H9 (cell line): ENCODE results near the gene BACH2. TPM values are rescaled to one million over a fixed set of nuclear protein-coding genes. Genes with fewer than 3 reads are reported as not detected.

Experiments
- DNase-seq: peaks from one replicate; pipeline ENCODE4 v3.0.0-alpha.2; 2017
- H2AFZ ChIP-seq: one replicate; pipeline ENCODE4 v1.6.1; 2013; ENCODE audit warnings: mild to moderate bottlenecking, low read length, control low read depth, moderate library complexity
- H2AK5ac ChIP-seq: 2 replicates; pipeline ENCODE4 v1.6.1; 2013; ENCODE audit warnings: low read length, control low read depth, mixed read lengths; ENCODE audit not compliant: insufficient read length
- H2BK120ac ChIP-seq: one replicate; pipeline ENCODE4 v1.6.1; 2013; ENCODE audit warnings: low read depth, mild to moderate bottlenecking, low read length, control low read depth, inconsistent platforms; ENCODE audit not compliant: poor library complexity, severe bottlenecking
- H2BK12ac ChIP-seq: 2 replicates; pipeline ENCODE4 v1.6.1; 2013; ENCODE audit warnings: low read length, control low read depth, mixed read lengths, low read depth; ENCODE audit not compliant: insufficient read length
- H2BK15ac ChIP-seq: 2 replicates; pipeline ENCODE4 v1.6.1; 2013; ENCODE audit warnings: low read depth, low read length, control low read depth
- H2BK20ac ChIP-seq: one replicate; pipeline ENCODE4 v1.6.1; 2013; ENCODE audit warnings: low read depth, mild to moderate bottlenecking, low read length, control low read depth, inconsistent platforms; ENCODE audit not compliant: poor library complexity, severe bottlenecking
- H2BK5ac ChIP-seq: 2 replicates; pipeline ENCODE4 v1.6.1; 2013; ENCODE audit warnings: low read length, control low read depth, mixed read lengths; ENCODE audit not compliant: insufficient read length
- H3K14ac ChIP-seq: 2 replicates; pipeline ENCODE4 v1.6.1; 2013; ENCODE audit warnings: low read length, control low read depth; ENCODE audit not compliant: insufficient read depth
- H3K18ac ChIP-seq: 2 replicates; pipeline ENCODE4 v1.6.1; 2013; ENCODE audit warnings: low read depth, mild to moderate bottlenecking, mixed read lengths, low read length, control low read depth; ENCODE audit not compliant: insufficient read length
- H3K23ac ChIP-seq: 2 replicates; pipeline ENCODE4 v1.6.1; 2013; ENCODE audit warnings: low read length, control low read depth, mixed read lengths, low read depth; ENCODE audit not compliant: insufficient read length
- H3K23me2 ChIP-seq: 2 replicates; pipeline ENCODE4 v1.6.1; 2013; ENCODE audit warnings: low read depth, mild to moderate bottlenecking, mixed read lengths, low read length, control low read depth; ENCODE audit not compliant: insufficient read length, poor library complexity, severe bottlenecking
- H3K27ac ChIP-seq: 2 replicates; pipeline ENCODE4 v1.5.1; 2013; ENCODE audit warnings: low read length, control low read depth, mixed read lengths, low read depth; ENCODE audit not compliant: insufficient read length
- H3K27me3 ChIP-seq: 2 replicates; pipeline ENCODE4 v1.6.1; 2013; ENCODE audit warnings: low read length, control low read depth, inconsistent platforms; ENCODE audit not compliant: insufficient read depth
- H3K4ac ChIP-seq: 2 replicates; pipeline ENCODE4 v1.6.1; 2013; ENCODE audit warnings: low read depth, mild to moderate bottlenecking, control low read depth, inconsistent platforms, low read length, moderate library complexity
- H3K4me1 ChIP-seq: 2 replicates; pipeline ENCODE4 v1.6.1; 2013; ENCODE audit warnings: low read length, control low read depth, inconsistent platforms; ENCODE audit not compliant: insufficient read depth
- H3K4me2 ChIP-seq: 2 replicates; pipeline ENCODE4 v1.6.1; 2013; ENCODE audit warnings: low read length, control low read depth, mixed read lengths; ENCODE audit not compliant: insufficient read length, insufficient read depth
- H3K56ac ChIP-seq: 2 replicates; pipeline ENCODE4 v1.6.1; 2013; ENCODE audit warnings: low read depth, mild to moderate bottlenecking, mixed read lengths, low read length, control low read depth; ENCODE audit not compliant: insufficient read length
- H3K79me1 ChIP-seq: 2 replicates; pipeline ENCODE4 v1.6.1; 2013; ENCODE audit warnings: low read depth, mild to moderate bottlenecking, moderate library complexity, low read length, control low read depth, inconsistent platforms; ENCODE audit not compliant: insufficient read depth, poor library complexity, severe bottlenecking
- H3K79me2 ChIP-seq: 2 replicates; pipeline ENCODE4 v1.6.1; 2013; ENCODE audit warnings: low read length, control low read depth, inconsistent platforms; ENCODE audit not compliant: insufficient read depth
- H3K9ac ChIP-seq: 2 replicates; pipeline ENCODE4 v1.6.1; 2013; ENCODE audit warnings: low read length, control low read depth, mixed read lengths; ENCODE audit not compliant: insufficient read length; ENCODE audit errors: extremely low read depth
- H3K9me3 ChIP-seq: one replicate; pipeline ENCODE4 v1.6.1; 2013; ENCODE audit warnings: low read depth, low read length, inconsistent platforms; ENCODE audit not compliant: control insufficient read depth
- H3T11ph ChIP-seq: one replicate; pipeline ENCODE4 v1.6.1; 2013; ENCODE audit warnings: mild to moderate bottlenecking, low read length, control low read depth, inconsistent platforms
- H4K20me1 ChIP-seq: one replicate; pipeline ENCODE4 v1.6.1; 2013; ENCODE audit not compliant: control insufficient read depth, insufficient read length, insufficient read depth
- H4K5ac ChIP-seq: 2 replicates; pipeline ENCODE4 v1.6.1; 2013; ENCODE audit warnings: low read depth, mild to moderate bottlenecking, mixed read lengths, low read length, control low read depth; ENCODE audit not compliant: insufficient read length
- H4K8ac ChIP-seq: replicated peaks from 2 replicates; pipeline ENCODE4 v1.6.1; 2013; ENCODE audit warnings: low read length, control low read depth, mixed read lengths, low read depth; ENCODE audit not compliant: insufficient read length
- H4K91ac ChIP-seq: 2 replicates; pipeline ENCODE4 v1.6.1; 2013; ENCODE audit warnings: low read depth, mild to moderate bottlenecking, moderate library complexity, mixed read lengths, low read length, control low read depth; ENCODE audit not compliant: insufficient read length
- H3K27ac Mint-ChIP-seq, 3 experiments: 2 replicates in 2 of 3; 3 replicates in 1 of 3; pipeline ENCODE4 v1.8.0; 2020 to 2021; ENCODE audit warnings: mixed read lengths in 3 of 3, mild to moderate bottlenecking in 1 of 3, moderate library complexity in 1 of 3
- H3K27me3 Mint-ChIP-seq: 2 replicates; pipeline ENCODE4 v1.8.0; 2021; ENCODE audit warnings: low read depth, mild to moderate bottlenecking, moderate library complexity, mixed read lengths
- H3K36me3 Mint-ChIP-seq, 3 experiments: 2 replicates in 2 of 3; 3 replicates in 1 of 3; pipeline ENCODE4 v1.8.0; 2020 to 2021; ENCODE audit warnings: low read depth in 3 of 3, mixed read lengths in 3 of 3; ENCODE audit not compliant: insufficient read depth in 1 of 3
- H3K4me1 Mint-ChIP-seq, 2 experiments: 2 replicates each; pipeline ENCODE4 v1.8.0; 2020; ENCODE audit warnings: mixed read lengths in 2 of 2
- H3K4me3 Mint-ChIP-seq, 2 experiments: 2 replicates in 1 of 2; 3 replicates in 1 of 2; pipeline ENCODE4 v1.8.0; 2020 to 2021; ENCODE audit warnings: mild to moderate bottlenecking in 2 of 2, mixed read lengths in 2 of 2, moderate library complexity in 1 of 2
- H3K9me3 Mint-ChIP-seq, 2 experiments: 2 replicates in 1 of 2; 3 replicates in 1 of 2; pipeline ENCODE4 v1.8.0; 2020; ENCODE audit warnings: mild to moderate bottlenecking in 2 of 2, mixed read lengths in 2 of 2, moderate library complexity in 1 of 2
- CTCF ChIP-seq: fragments of 200-600 bp; sonication (generic); conservative IDR thresholded peaks from 3 replicates; pipeline ENCODE4 v1.8.0; 2021; ENCODE audit warnings: antibody characterized with exemption, mild to moderate bottlenecking
- WGBS: extraction: QIAGEN DNeasy Blood & Tissue Kit; methylation state at CpG from one replicate; pipeline ENCODE4 v1.1.7; 2013; ENCODE audit warnings: missing lambda C conversion rate, low lambda C conversion rate, mixed read lengths; ENCODE audit not compliant: insufficient read length; ENCODE audit errors: extremely low coverage; 5-methylcytosine and 5-hydroxymethylcytosine counted together
- total RNA-seq: library from RNA; stranded (reverse); gene quantifications from 2 replicates; pipeline ENCODE4 v1.2.1, GENCODE V29; 2021

Gene BACH2
- total RNA-seq, 1 experiment from 2014 or later = 2.0 TPM

GRCh38 chr6:90233213-90233612, 63.4 kb downstream of the BACH2 start:
- Histone ChIP-seq H3K56ac (no peak overlapping the region), H4K5ac (no peak overlapping the region), H4K20me1 (no peaks in the 10 kb centered on the region), H3K27ac (no peak overlapping the region), H3K27me3 (no peaks in the 10 kb centered on the region), H2BK12ac (no peak overlapping the region), H3K14ac (no peak overlapping the region), H3T11ph (no peak overlapping the region), H3K4ac (no peak overlapping the region), H3K9me3 (no peaks in the 10 kb centered on the region), H2AFZ (no peak overlapping the region), H3K23me2 (no peaks in the 10 kb centered on the region), H2AK5ac (no peak overlapping the region), H3K4me2 (no peak overlapping the region), H3K4me1 (peaks cover 3% of the 10 kb centered on the region; the same call in 1 of the 2 replicates), H3K9ac (no peak overlapping the region), H2BK20ac (no peak overlapping the region), H2BK5ac (no peak overlapping the region), H4K8ac (no peak overlapping the region), H4K91ac (no peak overlapping the region), H3K23ac (no peak overlapping the region), H2BK15ac (no peak overlapping the region), H3K79me2 (no peaks in the 10 kb centered on the region), H3K18ac (no peak overlapping the region), H3K79me1 (no peaks in the 10 kb centered on the region), H2BK120ac (no peak overlapping the region)
- no peak overlapping the region for H3K4me3 Mint-ChIP-seq
- no peak for DNase-seq
- H3K27me3 Mint-ChIP-seq = no peaks in the 10 kb centered on the region
- peaks cover 0 to 4% of the 10 kb centered on the region in 2 experiments; a peak in 1 of 4 replicates for H3K4me1 Mint-ChIP-seq
- no CpG with 5 or more reads among the region's 2 CpGs for WGBS
- H3K27ac Mint-ChIP-seq = no peak overlapping the region
- H3K36me3 Mint-ChIP-seq = no peaks in the 10 kb centered on the region
- no peak for TF ChIP-seq CTCF
- H3K9me3 Mint-ChIP-seq = no peaks in the 10 kb centered on the region
